Fibroblast of villous mesenchyme (primary cell): Measurements from ENCODE around the gene MAML2. TPM values are rescaled to one million over a fixed set of nuclear protein-coding genes. Genes with fewer than 3 reads are reported as not detected.

Experiments used
- DNase-seq: peaks from one replicate; pipeline ENCODE4 v3.0.0-alpha.2; 2010; ENCODE audit warnings: low read depth
- H3K4me3 ChIP-seq: 2 replicates; pipeline ENCODE4 v1.5.1; 2011; ENCODE audit warnings: low read depth, mild to moderate bottlenecking, low read length
- CTCF ChIP-seq: IDR thresholded peaks from 2 replicates; pipeline ENCODE4 v1.5.1; 2012; ENCODE audit warnings: low read depth, mild to moderate bottlenecking, low read length; ENCODE audit not compliant: insufficient read depth
- total RNA-seq: library from RNA; depleted of rRNA; stranded (reverse); fragments of >200 nt; gene quantifications from 2 replicates; pipeline ENCODE4 v1.2.3, GENCODE V29; 2012

The MAML2 gene
- total RNA-seq, 1 donor: 30.7 TPM

- no peak overlapping the region for H3K4me3 ChIP-seq
- DNase-seq: no peak
- no peak for TF ChIP-seq CTCF
Measured at GRCh38 chr11:96160732-96161306, 182.2 kb downstream of the MAML2 start.

GRCh38 chr11:96159968-96160367, 183.0 kb downstream of the MAML2 start:
- no peak for DNase-seq
- no peak for TF ChIP-seq CTCF
- H3K4me3 ChIP-seq: no peak overlapping the region

GRCh38 chr11:96158126-96158525, 184.9 kb downstream of the MAML2 start:
- TF ChIP-seq CTCF: no peak
- H3K4me3 ChIP-seq: no peak overlapping the region
- DNase-seq: no peak

- no peak overlapping the region for H3K4me3 ChIP-seq
- no peak for DNase-seq
- no peak for TF ChIP-seq CTCF
Measured at GRCh38 chr11:96157517-96157873, 185.5 kb downstream of the MAML2 start.

GRCh38 chr11:96156379-96156722, 186.6 kb downstream of the MAML2 start:
- TF ChIP-seq CTCF: no peak
- DNase-seq: no peak
- H3K4me3 ChIP-seq: peak overlapping the region; percentile 29

- peak overlapping the region; percentile 29 for H3K4me3 ChIP-seq
- peak; percentile 97 for DNase-seq
- TF ChIP-seq CTCF: peak; percentile 45
Measured at GRCh38 chr11:96155627-96156378, 187.2 kb downstream of the MAML2 start.
